ENCODE data around the gene SELENBP1. TPM values are rescaled to one million over a fixed set of nuclear protein-coding genes. Genes with fewer than 3 reads are reported as not detected.

SELENBP1 gene
- total and polyA plus RNA-seq, 9 of the 15 experiments (the other 6 are each of a cell fraction or from before 2014, with no cell fraction given) = 25.8 to 81.2 (median 47.1) TPM

GRCh38 chr1:151327223-151327902 lies 45.1 kb downstream of the SELENBP1 start, which contains the start of gene PI4KB (continued):
- TF ChIP-seq ZNF586 (CRISPR knock-in tag; conservative IDR thresholded peaks at IDR 0.05) (no peak), PURB (CRISPR knock-in tag; IDR thresholded peaks at IDR 0.05; ENCODE audit: low read depth) (no peak), MAX (CRISPR knock-in tag; IDR thresholded peaks at IDR 0.05) (no peak), FOXP4 (CRISPR knock-in tag; IDR thresholded peaks at IDR 0.05; ENCODE audit: borderline replicate concordance) (no peak), ZNF76 (CRISPR knock-in tag; IDR thresholded peaks at IDR 0.05; ENCODE audit: borderline replicate concordance) (no peak), ZNF232 (CRISPR knock-in tag; IDR thresholded peaks at IDR 0.05) (no peak), ATF3 (IDR thresholded peaks at IDR 0.05) (no peak), ATF3 (CRISPR knock-in tag; conservative IDR thresholded peaks at IDR 0.05) (no peak), MEF2D (tag; conservative IDR thresholded peaks at IDR 0.05; ENCODE audit: low read depth) (no peak), ZC3H4 (CRISPR knock-in tag; IDR thresholded peaks at IDR 0.05; ENCODE audit: borderline replicate concordance) (no peak), ZNF224 (CRISPR knock-in tag; IDR thresholded peaks at IDR 0.05) (no peak), SIN3B (IDR thresholded peaks at IDR 0.05; ENCODE audit: low read depth) (no peak), ZC3H11A (IDR thresholded peaks at IDR 0.05; ENCODE audit: low read depth, low read length) (no peak), GTF2F1 (IDR thresholded peaks at IDR 0.05; ENCODE audit: low read depth, low read length) (no peak), MITF (IDR thresholded peaks at IDR 0.05) (no peak), PTBP1 (IDR thresholded peaks at IDR 0.05; ENCODE audit: low read depth, low read length) (no peak), PHF20 (IDR thresholded peaks at IDR 0.05; ENCODE audit: partially characterized antibody) (no peak), THAP12 (CRISPR knock-in tag; IDR thresholded peaks at IDR 0.05) (no peak), ARID3B (CRISPR knock-in tag; IDR thresholded peaks at IDR 0.05; ENCODE audit: borderline replicate concordance) (no peak)
